NB4 (cell line): Measurements from ENCODE around the gene KIAA0319L.

Experiments used
- DNase-seq: peaks from one replicate; pipeline ENCODE4 v3.0.0; 2010; ENCODE audit warnings: low read depth
- H3K4me3 ChIP-seq: one replicate; pipeline ENCODE4 v1.5.1; 2011; ENCODE audit warnings: mild to moderate bottlenecking, low read depth, low read length, moderate library complexity
- MYC ChIP-seq: IDR thresholded peaks from 2 replicates; pipeline ENCODE4 v1.6.1; 2011; ENCODE audit warnings: low read depth, low read length
- POLR2A ChIP-seq: IDR thresholded peaks from 2 replicates; pipeline ENCODE4 v1.6.1; 2011; ENCODE audit warnings: mild to moderate bottlenecking; ENCODE audit not compliant: insufficient read length; ENCODE audit errors: extremely low read depth
- TF ChIP-seq, protein P1 (sequence below): IDR thresholded peaks from one replicate; pipeline ENCODE4 v1.5.1; 2012; ENCODE audit warnings: low read depth, low read length
- TF ChIP-seq, protein P2 (sequence below): IDR thresholded peaks from 2 replicates; pipeline ENCODE4 v1.6.1; 2011; ENCODE audit warnings: low read depth, low read length

The KIAA0319L gene

DNA sequence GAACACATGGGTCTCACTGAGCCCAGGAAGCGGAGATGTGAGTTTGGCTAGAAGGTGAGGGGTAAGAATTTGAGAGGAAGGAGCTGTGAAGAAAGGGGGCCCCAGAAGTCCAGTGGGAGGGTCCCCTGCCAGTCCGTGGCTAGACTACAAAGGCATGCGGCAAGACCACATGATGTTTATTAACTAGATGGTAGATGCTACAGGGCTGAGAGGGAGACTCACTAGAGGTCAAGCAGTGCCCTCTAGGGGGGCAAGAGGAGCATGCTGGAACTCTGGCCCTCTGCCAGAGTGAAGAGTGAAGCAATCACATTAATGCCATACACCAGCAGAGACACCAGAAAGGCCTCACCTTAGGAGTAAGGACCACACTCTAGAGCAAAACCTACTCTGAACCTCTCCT lies 12.2 kb downstream of the KIAA0319L start:
- no peak overlapping the region for H3K4me3 ChIP-seq
- peak; percentile 88 for DNase-seq
- peak; percentile 90 for TF ChIP-seq MYC
- TF ChIP-seq, protein P1, sequence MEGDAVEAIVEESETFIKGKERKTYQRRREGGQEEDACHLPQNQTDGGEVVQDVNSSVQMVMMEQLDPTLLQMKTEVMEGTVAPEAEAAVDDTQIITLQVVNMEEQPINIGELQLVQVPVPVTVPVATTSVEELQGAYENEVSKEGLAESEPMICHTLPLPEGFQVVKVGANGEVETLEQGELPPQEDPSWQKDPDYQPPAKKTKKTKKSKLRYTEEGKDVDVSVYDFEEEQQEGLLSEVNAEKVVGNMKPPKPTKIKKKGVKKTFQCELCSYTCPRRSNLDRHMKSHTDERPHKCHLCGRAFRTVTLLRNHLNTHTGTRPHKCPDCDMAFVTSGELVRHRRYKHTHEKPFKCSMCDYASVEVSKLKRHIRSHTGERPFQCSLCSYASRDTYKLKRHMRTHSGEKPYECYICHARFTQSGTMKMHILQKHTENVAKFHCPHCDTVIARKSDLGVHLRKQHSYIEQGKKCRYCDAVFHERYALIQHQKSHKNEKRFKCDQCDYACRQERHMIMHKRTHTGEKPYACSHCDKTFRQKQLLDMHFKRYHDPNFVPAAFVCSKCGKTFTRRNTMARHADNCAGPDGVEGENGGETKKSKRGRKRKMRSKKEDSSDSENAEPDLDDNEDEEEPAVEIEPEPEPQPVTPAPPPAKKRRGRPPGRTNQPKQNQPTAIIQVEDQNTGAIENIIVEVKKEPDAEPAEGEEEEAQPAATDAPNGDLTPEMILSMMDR: peak; percentile 66
- no peak for TF ChIP-seq POLR2A
- TF ChIP-seq, protein P2, sequence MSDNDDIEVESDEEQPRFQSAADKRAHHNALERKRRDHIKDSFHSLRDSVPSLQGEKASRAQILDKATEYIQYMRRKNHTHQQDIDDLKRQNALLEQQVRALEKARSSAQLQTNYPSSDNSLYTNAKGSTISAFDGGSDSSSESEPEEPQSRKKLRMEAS: peak; percentile 85

DNA sequence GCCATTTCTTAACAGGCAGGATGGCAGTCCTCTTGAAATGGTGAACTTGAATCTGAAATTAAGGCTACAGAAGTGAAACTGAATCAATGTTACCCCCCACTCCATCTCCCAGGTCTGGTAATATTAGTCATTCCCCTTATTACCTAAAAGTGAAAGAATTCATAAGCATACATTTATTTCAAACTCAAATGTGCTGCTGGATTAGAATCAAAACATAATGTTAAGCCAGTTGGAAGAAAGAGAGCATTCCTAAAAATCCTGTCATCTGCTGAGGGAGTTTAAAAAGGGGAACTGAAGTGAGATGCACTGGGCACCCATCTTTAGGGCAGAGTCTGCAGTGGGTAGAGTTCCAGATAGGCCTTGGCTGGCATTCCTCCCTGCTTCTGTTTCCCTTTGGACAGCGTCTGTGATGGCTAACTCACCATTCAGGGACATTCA lies 17.4 kb downstream of the KIAA0319L start:
- DNase-seq: peak; percentile 9
- TF ChIP-seq POLR2A (no peak), MYC (no peak)
- TF ChIP-seq, protein P1: no peak
- TF ChIP-seq, protein P2: no peak
- H3K4me3 ChIP-seq: no peak overlapping the region

DNA sequence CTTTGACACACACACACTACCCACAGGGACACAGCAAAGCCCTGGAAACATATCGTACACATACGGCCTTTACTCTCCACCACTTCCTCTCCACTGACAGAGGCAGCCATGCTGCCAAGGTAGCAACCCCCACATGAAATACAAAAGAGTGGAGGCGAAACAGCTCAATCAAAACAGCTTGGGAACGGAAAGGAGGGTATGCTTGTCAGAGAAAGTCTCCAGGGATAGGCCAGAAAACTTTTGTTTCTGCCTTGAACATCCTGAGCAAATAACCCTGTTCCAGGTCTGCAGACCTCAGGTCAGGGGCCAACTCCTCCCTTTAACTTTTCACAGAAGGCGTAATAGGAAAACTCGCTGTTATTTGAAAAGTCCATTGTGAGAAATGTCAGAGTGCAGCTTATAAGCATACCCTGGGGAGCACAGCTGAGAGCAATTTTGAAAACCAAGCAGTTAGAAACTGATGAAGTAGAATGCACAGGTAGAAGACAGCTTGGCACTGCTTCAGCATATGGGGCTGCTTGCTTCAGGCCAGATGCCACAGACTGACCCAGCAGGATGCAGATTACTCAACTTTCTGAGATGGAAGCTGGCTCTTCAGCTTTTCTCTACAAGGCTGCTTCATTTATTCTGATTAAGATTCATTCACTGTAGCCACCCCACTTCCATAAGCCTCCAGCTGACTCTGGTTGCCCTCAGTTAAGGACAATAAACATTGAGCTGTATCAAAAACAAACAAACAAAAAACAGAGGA lies 18.0 kb downstream of the KIAA0319L start:
- H3K4me3 ChIP-seq: no peak overlapping the region
- DNase-seq: peak; percentile 31
- TF ChIP-seq MYC: no peak
- TF ChIP-seq, protein P2: no peak

DNA sequence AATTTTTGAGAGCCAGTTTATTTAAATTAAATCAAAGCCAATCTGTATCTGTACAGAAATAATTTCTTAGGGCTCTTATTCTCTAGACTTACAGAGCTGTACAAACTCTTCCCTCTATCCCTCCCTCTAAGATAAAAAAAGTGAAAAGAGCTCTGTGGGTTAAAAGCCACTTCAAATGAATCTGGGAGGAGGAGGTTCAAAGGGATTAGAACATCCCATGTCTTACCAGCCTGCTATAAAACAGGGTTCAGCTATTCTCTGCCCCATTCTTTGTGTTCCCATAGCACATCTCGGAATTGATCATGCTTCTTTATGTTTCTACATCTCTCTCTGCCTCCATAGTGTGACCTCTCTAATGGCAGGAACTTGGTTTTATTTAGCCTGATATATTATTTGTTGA lies 19.4 kb downstream of the KIAA0319L start:
- no peak for DNase-seq
- H3K4me3 ChIP-seq: no peak overlapping the region
- TF ChIP-seq, protein P1: no peak
- TF ChIP-seq, protein P2: no peak
- TF ChIP-seq POLR2A: no peak
- no peak for TF ChIP-seq MYC

DNA sequence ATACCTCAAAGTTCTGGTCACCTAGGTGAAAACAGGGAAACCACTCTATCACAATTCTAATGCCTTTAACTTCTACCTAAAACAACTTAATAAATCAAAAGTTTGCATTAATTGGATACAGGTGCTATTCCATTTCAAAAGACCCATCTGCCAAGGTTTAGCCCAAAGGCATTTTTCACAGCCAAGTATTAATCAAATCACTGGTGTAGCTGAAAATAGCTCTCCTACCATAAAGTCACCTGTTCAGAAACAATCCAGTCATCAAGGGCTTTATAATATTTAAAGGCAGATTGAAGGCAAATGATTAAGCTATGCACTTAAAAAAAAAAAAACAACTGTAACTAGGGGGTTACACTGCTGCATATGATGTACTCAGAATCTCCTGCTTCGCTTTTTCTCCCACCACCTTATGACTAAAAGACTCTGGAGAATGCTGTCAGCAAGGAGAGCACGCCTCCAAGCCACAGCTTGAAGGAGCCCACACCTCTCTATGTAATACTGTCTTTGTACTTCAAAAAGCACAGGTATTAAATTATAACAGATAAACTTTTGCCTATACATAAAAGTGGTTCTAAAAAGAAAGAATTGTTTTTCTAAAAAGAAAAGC lies 20.5 kb downstream of the KIAA0319L start:
- TF ChIP-seq POLR2A (no peak), MYC (no peak)
- TF ChIP-seq, protein P2: no peak
- TF ChIP-seq, protein P1: no peak

DNA sequence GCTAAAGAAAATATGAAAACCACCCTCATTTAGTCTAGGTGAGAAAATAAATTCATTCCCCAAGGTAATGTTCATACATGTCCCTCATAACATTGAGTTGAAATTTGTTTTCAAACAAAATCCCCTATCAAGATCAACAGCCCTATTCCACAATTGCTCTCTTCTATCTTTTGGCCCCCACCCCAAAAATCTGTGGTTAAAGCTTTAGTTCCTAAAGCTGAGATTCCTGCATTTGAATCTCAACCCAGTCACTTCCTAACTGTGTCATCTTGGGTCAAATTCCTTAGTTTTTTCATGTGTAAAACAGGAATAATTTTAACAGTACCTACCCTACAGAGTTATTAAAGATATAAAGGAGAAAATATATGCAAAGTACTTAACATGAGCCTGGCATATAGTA lies 22.0 kb downstream of the KIAA0319L start:
- DNase-seq: no peak
- TF ChIP-seq, protein P2: no peak
- TF ChIP-seq MYC: no peak
- TF ChIP-seq, protein P1: no peak
- no peak for TF ChIP-seq POLR2A
- no peak overlapping the region for H3K4me3 ChIP-seq

More for the DNA sequence above, 20.5 kb downstream of the KIAA0319L start:
- no peak for DNase-seq
- H3K4me3 ChIP-seq: no peak overlapping the region
